Smooth muscle cell of the brain vasculature (primary cell): ENCODE data around the gene PMM1.
A peak's percentile ranks its signal among the peaks of the same experiment; 100 is the strongest.
"Not testable (repeated sequence)": the region's sequence is repeated elsewhere in the genome, so short reads cannot be mapped to it uniquely, and the experiment has no call there.

Source experiments
- DNase-seq: peaks from one replicate; pipeline ENCODE4 v3.0.0-alpha.2; 2012; ENCODE audit warnings: low read depth, low spot score

The PMM1 gene

GRCh38 chr22:41589391-41590241, at the start of gene PMM1:
Gene PMM1, minus strand, starts transcription at chr22:41589840. Its CDS starts 35 bp downstream, at chr22:41589805.
- peak; percentile 100 for DNase-seq

GRCh38 chr22:41638748-41639147, 49.1 kb upstream of the PMM1 start:
- DNase-seq: no peak

- no peak for DNase-seq
Measured at GRCh38 chr22:41638124-41638523, 48.5 kb upstream of the PMM1 start.

DNA sequence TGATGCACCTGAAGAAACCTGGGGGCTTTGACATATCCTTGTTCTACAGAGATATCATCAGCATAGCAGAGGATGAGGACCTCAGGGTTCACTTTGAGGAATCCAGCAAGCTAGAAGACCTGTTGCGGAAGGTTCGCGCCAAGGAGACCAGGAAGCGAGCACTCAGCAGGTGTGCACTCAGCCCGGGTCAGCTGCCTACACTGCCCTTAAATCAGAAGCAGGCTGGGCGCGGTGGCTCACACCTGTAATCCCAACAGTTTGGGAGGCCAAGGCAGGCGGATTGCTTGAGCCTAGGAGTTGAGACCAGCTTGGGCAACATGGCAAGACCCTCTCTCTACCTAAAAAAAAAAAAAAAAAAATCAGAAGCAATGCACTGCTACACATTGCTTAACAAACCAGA, 48.0 kb upstream of the PMM1 start:
- DNase-seq: not testable (repeated sequence)

DNA sequence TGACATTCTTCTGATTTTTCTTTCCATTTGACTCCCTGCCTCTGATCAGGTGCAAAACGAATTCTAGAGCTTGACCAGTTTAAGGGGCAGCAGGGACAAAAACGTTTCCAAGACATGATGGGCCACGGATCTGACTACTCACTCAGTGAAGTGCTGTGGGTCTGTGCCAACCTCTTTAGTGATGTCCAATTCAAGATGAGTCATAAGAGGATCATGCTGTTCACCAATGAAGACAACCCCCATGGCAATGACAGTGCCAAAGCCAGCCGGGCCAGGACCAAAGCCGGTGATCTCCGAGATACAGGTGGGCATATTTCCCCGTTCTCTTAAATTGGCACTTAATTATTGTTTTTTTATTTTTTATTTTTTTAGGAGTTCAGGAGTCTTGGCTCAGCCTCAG, 46.8 kb upstream of the PMM1 start:
- no peak for DNase-seq

GRCh38 chr22:41634610-41635009, 45.0 kb upstream of the PMM1 start:
- DNase-seq: not testable (repeated sequence)

DNA sequence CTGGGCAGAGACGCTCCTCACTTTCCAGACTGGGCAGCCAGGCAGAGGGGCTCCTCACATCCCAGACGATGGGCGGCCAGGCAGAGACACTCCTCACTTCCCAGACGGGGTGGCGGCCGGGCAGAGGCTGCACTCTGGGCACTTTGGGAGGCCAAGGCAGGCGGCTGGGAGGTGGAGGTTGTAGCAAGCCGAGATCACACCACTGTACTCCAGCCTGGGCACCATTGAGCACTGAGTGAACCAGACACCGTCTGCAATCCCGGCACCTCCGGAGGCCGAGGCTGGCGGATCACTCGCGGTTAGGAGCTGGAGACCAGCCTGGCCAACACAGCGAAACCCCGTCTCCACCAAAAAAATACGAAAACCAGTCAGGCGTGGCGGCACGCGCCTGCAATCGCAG, 42.0 kb upstream of the PMM1 start:
- not testable (repeated sequence) for DNase-seq

GRCh38 chr22:41631115-41631514, 41.5 kb upstream of the PMM1 start:
- not testable (repeated sequence) for DNase-seq

DNA sequence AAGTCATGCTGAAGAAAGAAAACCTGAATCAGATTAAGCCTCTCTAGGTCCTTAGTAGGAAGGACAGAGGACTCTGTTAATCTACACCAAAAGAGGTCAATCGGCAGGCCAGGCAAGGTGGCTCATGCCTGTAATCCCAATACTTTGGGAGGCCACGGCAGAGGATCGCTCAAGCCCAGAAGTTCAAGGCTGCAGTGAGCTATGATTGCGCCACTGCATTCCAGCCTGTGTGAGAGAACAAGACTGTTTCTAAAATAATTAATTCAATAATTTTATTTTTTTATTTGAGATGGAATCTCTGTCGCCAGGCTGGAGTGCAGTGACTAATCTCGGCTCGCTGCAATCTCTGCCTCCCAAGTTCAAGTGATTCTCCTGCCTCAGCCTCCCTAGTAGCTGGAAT, 35.9 kb upstream of the PMM1 start:
- DNase-seq: no peak

DNA sequence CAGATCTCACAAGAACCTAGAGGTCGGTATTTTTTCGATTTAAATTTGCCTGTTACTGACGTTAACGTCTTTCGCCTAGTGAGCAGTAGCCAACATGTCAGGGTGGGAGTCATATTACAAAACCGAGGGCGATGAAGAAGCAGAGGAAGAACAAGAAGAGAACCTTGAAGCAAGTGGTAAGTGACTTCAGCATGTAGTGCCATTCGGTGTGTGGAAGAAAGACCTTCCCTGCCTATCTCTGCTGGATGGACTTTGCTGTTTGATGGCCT, 32.2 kb upstream of the PMM1 start:
- no peak for DNase-seq

DNA sequence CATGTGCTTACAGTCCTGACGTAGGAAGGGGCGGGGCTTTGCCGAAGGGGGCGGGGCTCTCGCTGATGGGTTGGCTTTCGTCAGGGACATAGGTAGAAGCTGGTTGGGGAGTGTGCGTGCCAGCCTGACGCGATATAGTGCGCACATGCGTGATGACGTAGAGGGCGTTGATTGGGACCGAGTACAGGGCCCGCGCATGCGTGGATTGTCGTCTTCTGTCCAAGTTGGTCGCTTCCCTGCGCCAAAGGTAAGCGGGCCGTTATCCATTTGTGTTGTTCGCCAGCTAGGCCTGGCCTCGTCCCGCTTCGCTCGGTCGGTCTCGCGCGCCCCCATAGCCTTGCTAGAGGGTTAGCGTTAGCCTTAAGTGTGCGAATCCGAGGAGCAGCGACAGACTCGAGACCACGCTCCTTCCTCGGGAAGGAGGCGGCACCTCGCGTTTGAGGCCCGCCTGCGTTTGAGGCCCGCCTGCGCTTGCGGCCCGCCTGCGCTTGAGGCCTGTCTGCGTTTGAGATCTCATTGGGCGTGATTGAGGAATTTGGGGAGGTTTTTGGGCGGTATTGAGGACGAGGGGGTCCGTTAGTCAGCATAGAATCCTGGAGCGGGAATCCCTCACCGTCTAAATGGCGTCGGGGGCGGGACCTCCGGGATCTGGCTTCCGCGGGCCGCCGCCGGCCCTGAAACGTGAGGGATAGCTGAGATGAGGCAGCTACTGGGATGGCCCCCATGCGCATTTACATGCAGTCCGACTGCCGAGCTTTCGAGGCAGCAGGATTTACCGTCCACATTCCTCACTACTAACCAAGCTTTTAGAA, 31.7 kb upstream of the PMM1 start, which contains the start of gene XRCC6:
XRCC6 (plus strand) TSS at position 197 of the 812 bp plus-strand sequence. CDS start 710 bp downstream, outside the sequence.
- DNase-seq: peak; percentile 99

- DNase-seq: no peak
Measured at GRCh38 chr22:41620589-41621098, 31.0 kb upstream of the PMM1 start, which contains the start of gene DESI1. Gene DESI1, minus strand, starts transcription at chr22:41621043. Its CDS starts 204 bp downstream, at chr22:41620839.

- DNase-seq: no peak
Measured at GRCh38 chr22:41619979-41620588, 30.4 kb upstream of the PMM1 start.

DNA sequence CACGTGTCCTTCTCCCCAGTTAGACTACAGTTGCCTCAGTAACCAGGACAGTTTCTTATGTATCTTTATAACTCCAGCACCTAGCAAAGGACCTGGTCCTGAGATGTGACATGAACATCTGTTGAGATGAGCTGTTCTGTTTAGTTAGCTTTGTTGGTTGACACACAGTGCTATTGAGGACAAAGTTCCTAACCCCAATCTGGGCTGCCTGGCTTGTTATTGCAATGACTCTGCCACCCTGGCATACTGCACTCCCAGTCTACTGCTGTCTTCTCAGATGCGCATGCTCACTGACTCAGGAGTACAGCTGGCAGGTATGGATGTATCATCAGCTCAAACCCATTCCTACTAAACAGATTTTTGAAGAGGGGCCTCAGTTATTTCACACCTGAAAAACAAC, 23.8 kb upstream of the PMM1 start:
- no peak for DNase-seq

DNA sequence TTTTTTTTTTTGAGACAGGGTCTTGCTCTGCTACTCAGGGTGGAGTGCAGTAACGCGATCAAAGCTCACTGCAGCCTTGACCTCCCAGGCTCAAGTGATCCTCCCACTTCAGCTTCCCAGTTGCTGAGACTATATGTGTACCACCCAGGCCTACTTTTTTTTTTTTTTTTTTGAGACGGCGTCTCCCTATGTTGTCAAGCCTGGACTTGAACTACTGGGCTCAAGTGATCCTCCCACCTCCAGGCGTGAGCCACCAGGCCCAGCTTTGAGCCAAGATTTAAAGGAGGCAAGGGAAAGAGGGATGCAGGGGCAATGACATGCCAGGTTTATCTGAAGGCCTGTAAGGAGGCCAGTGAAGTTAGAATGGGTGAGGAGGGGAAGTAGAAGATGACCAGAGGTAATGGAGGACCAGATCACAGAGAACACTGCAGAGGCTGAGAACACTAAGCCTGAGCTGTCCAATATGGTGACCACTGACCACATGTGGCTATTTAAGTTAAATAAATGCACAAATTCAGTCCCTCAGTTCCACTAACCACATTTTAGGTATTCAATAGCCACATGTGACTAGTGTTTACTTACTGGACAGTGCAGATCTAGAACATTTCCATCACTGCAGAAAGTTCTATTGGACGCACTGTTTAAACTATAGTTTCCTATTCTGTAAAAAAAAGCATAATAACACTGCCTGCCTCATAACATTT, 23.1 kb upstream of the PMM1 start:
- no peak for DNase-seq

DNA sequence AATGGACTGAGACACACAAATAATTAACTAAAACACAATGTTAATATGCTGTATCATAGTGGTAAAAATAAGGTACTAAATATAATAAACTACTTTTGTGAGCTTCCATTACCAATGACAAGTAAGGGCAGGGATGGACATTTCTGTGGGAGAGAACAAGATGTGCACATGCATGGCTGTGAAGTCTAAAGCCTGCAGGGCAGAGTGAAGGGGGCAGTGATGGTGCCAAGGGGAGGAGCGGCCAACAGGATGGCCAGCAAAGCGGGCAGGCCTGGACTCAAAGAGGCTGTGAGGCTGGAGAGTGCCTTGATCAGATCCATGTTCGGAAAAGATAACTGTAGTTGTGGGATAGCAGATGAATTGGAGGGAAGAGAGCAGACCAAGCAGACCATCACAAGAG, 18.7 kb upstream of the PMM1 start:
- DNase-seq: no peak

GRCh38 chr22:41603873-41604332, 14.3 kb upstream of the PMM1 start:
- DNase-seq: no peak

DNA sequence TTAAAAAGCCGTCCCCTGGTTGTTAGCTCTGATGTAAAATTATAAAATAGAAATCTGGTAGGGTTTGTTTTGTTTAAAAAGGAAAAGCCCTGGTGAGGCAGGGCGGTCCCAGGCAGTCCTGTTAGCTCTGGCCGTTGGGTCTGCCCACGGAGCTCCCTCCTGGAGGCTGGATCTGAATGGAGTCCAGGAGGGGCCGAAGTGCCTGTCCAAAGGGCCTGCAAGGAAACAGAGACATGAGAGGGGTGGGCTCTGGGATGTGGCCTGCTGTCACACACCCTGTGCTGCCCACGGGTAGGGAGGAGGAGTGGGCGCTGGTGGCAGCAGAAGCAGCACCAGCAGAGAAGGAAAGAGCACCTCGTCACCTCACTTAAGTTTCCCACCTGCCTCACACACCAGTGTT, 11.3 kb upstream of the PMM1 start:
- no peak for DNase-seq

GRCh38 chr22:41598891-41599635, 9.4 kb upstream of the PMM1 start:
- no peak for DNase-seq

- peak; percentile 24 for DNase-seq
Measured at GRCh38 chr22:41598081-41598480, 8.4 kb upstream of the PMM1 start.

- no peak for DNase-seq
Measured at GRCh38 chr22:41597635-41597953, 8.0 kb upstream of the PMM1 start.
